Thyroid gland (tissue), 4 donors: ENCODE measurements around the gene HIPK2.

ENCODE experiments used
- POLR2A ChIP-seq, 2 donors: fragments of 450-650 bp; IDR thresholded peaks; one replicate each; pipeline ENCODE4 v1.6.1; 2017; ENCODE audit warnings: antibody characterized with exemption in 2 of 2, mild to moderate bottlenecking in 2 of 2, moderate library complexity in 1 of 2
- TF ChIP-seq, protein P1 (sequence below), 6 experiments: fragments of 200-600 bp in 3 of 6; fragments of 450-650 bp in 3 of 6; sonication (generic) in 3 of 6; IDR thresholded peaks; one replicate each; pipeline ENCODE4 v1.5.1; 2016 to 2019; ENCODE audit warnings: antibody characterized with exemption in 6 of 6, mild to moderate bottlenecking in 2 of 6, inconsistent platforms in 1 of 6, moderate library complexity in 1 of 6

DNA sequence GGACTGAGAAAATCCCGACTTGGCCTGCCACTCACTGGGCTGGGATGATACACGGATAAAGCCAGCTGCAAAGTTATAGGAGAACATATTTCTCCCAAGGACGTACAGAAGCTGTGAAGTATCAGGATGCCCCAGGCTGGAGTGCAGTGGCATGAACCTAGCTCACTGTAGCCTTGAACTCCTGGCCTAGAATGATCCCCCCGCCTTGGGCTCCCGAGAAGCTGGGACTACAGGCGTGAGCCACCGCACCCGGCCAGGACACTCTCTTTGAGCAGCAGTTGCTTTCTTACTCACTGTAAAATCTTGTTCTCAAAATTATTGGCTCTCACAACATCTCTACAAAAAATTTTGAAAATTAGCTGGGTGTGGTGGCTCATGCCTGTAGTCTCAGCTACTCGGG is 203.9 kb downstream of the HIPK2 start:
- TF ChIP-seq, protein P1, sequence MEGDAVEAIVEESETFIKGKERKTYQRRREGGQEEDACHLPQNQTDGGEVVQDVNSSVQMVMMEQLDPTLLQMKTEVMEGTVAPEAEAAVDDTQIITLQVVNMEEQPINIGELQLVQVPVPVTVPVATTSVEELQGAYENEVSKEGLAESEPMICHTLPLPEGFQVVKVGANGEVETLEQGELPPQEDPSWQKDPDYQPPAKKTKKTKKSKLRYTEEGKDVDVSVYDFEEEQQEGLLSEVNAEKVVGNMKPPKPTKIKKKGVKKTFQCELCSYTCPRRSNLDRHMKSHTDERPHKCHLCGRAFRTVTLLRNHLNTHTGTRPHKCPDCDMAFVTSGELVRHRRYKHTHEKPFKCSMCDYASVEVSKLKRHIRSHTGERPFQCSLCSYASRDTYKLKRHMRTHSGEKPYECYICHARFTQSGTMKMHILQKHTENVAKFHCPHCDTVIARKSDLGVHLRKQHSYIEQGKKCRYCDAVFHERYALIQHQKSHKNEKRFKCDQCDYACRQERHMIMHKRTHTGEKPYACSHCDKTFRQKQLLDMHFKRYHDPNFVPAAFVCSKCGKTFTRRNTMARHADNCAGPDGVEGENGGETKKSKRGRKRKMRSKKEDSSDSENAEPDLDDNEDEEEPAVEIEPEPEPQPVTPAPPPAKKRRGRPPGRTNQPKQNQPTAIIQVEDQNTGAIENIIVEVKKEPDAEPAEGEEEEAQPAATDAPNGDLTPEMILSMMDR (IDR thresholded peaks at IDR 0.05) = no peak
- no peak for TF ChIP-seq POLR2A (IDR thresholded peaks at IDR 0.05)
